ENCODE data around the gene PDE11A. TPM values are rescaled to one million over a fixed set of nuclear protein-coding genes. Genes with fewer than 3 reads are reported as not detected.

Gene PDE11A
- total RNA-seq, 1 experiment from 2014 or later = 0.13 TPM

- no peak overlapping the region for H4K91ac ChIP-seq (ENCODE audit: insufficient read length, low read depth, low read length)
- no peak overlapping the region for H2AK5ac ChIP-seq (ENCODE audit: insufficient read length, low read length)
- Mint-ChIP-seq H3K4me1 (peaks cover 0 to 3% of the 10 kb centered on the region in 2 experiments; a peak in 2 of 4 replicates), H3K27me3 (ENCODE audit: low read depth) (peaks cover 2% of the 10 kb centered on the region), H3K36me3 (ENCODE audit: insufficient read depth in 1 of 3, low read depth in 3 of 3) (peaks cover 6 to 7% (median 6%) of the 10 kb centered on the region in 3 experiments), H3K9me3 (peaks cover 11 to 13% of the 10 kb centered on the region in 2 experiments), H3K4me3 (no peak overlapping the region), H3K27ac (no peak overlapping the region)
- H2BK20ac ChIP-seq (ENCODE audit: low read depth, low read length, poor library complexity, severe bottlenecking) = no peak overlapping the region
- no peaks in the 10 kb centered on the region; the same call in 1 of the 2 replicates for H3K4me1 ChIP-seq (ENCODE audit: insufficient read depth, low read length)
- H3K27ac ChIP-seq (ENCODE audit: insufficient read length, low read depth, low read length) = no peak overlapping the region
- no peak overlapping the region for H3K9ac ChIP-seq (ENCODE audit: extremely low read depth, insufficient read length, low read length)
- no peaks in the 10 kb centered on the region for H4K20me1 ChIP-seq (ENCODE audit: control insufficient read depth, insufficient read depth, insufficient read length)
- no peak overlapping the region for H3K18ac ChIP-seq (ENCODE audit: insufficient read length, low read depth, low read length)
- H3T11ph ChIP-seq (ENCODE audit: low read length) = no peak overlapping the region
- no peaks in the 10 kb centered on the region for H3K23me2 ChIP-seq (ENCODE audit: insufficient read length, low read depth, low read length, poor library complexity, severe bottlenecking)
- H3K56ac ChIP-seq (ENCODE audit: insufficient read length, low read depth, low read length) = no peak overlapping the region
- H2AFZ ChIP-seq (ENCODE audit: low read length) = no peak overlapping the region
- H2BK120ac ChIP-seq (ENCODE audit: low read depth, low read length, poor library complexity, severe bottlenecking) = no peak overlapping the region
- no peak overlapping the region for H2BK15ac ChIP-seq (ENCODE audit: low read depth, low read length)
- no peak for TF ChIP-seq CTCF (conservative IDR thresholded peaks at IDR 0.05)
- DNase-seq = no peak
- H3K9me3 ChIP-seq (ENCODE audit: control insufficient read depth, low read depth, low read length) = peaks cover 4% of the 10 kb centered on the region
- no peak overlapping the region for H3K4ac ChIP-seq (ENCODE audit: low read depth, low read length)
- no peak overlapping the region for H3K14ac ChIP-seq (ENCODE audit: insufficient read depth, low read length)
- H4K8ac ChIP-seq (replicated peaks; ENCODE audit: insufficient read length, low read depth, low read length) = no peak overlapping the region
- no peaks in the 10 kb centered on the region for H3K27me3 ChIP-seq (ENCODE audit: insufficient read depth, low read length)
- no peaks in the 10 kb centered on the region for H3K79me1 ChIP-seq (ENCODE audit: insufficient read depth, low read depth, low read length, poor library complexity, severe bottlenecking)
- no peaks in the 10 kb centered on the region for H3K79me2 ChIP-seq (ENCODE audit: insufficient read depth, low read length)
- no peak overlapping the region for H2BK5ac ChIP-seq (ENCODE audit: insufficient read length, low read length)
- no peak overlapping the region for H4K5ac ChIP-seq (ENCODE audit: insufficient read length, low read depth, low read length)
- no peak overlapping the region for H2BK12ac ChIP-seq (ENCODE audit: insufficient read length, low read depth, low read length)
- no peak overlapping the region for H3K4me2 ChIP-seq (ENCODE audit: insufficient read depth, insufficient read length, low read length)
- no peak overlapping the region for H3K23ac ChIP-seq (ENCODE audit: insufficient read length, low read depth, low read length)
Observed at GRCh38 chr2:177782613-177783012, 290.0 kb downstream of the PDE11A start.
